H1 (cell line): ENCODE measurements around the gene ELMOD1. TPM values are rescaled to one million over a fixed set of nuclear protein-coding genes. Genes with fewer than 3 reads are reported as not detected.

ENCODE experiments used
- CTCF ChIA-PET: fragments of 300-600 bp; sonication (Branson Sonifier 250); formaldehyde crosslinking; loops from one replicate; lab custom pipeline; 2021; ENCODE audit not compliant: partially characterized antibody; lab: Charles Lee
- POLR2A ChIA-PET: fragments of 300-600 bp; sonication (Branson Sonifier 250); formaldehyde crosslinking; loops from one replicate; lab custom pipeline; 2021; ENCODE audit warnings: inconsistent platforms; ENCODE audit not compliant: partially characterized antibody; lab: Charles Lee
- DNase-seq, 2 experiments: peaks; one replicate each; pipeline versions ENCODE4 v3.0.0 to v3.0.0-alpha.2; 2010 to 2022; ENCODE audit warnings: low spot score in 2 of 2, low read depth in 1 of 2, mixed read lengths in 1 of 2
- FAIRE-seq: peaks from 2 replicates; lab custom pipeline; 2011; peaks lifted over from hg19 to GRCh38; lab: Jason Lieb, UNC
- H2AFZ ChIP-seq: 2 replicates; pipeline ENCODE4 v1.8.1; 2012; ENCODE audit warnings: low read length, inconsistent platforms
- H2AK5ac ChIP-seq: 2 replicates; pipeline ENCODE4 v1.6.1; 2013; ENCODE audit warnings: low read depth, low read length
- H2BK120ac ChIP-seq: replicated peaks from 2 replicates; pipeline ENCODE3; 2013; ENCODE audit warnings: low read depth, low read length, inconsistent platforms
- H2BK12ac ChIP-seq: 2 replicates; pipeline ENCODE4 v1.6.1; 2013; ENCODE audit warnings: low read depth, low read length
- H2BK15ac ChIP-seq: 2 replicates; pipeline ENCODE4 v1.6.1; 2013; ENCODE audit warnings: low read length
- H2BK20ac ChIP-seq: 2 replicates; pipeline ENCODE4 v1.6.1; 2013; ENCODE audit warnings: low read length
- H2BK5ac ChIP-seq: 2 replicates; pipeline ENCODE4 v1.6.1; 2013; ENCODE audit warnings: low read depth, low read length
- H3K14ac ChIP-seq: 2 replicates; pipeline ENCODE4 v1.6.1; 2013; ENCODE audit warnings: inconsistent platforms; ENCODE audit not compliant: insufficient read length
- H3K18ac ChIP-seq: 2 replicates; pipeline ENCODE4 v1.6.1; 2013; ENCODE audit warnings: low read length; ENCODE audit errors: extremely low read depth
- H3K23ac ChIP-seq: 2 replicates; pipeline ENCODE4 v1.6.1; 2013; ENCODE audit warnings: inconsistent platforms; ENCODE audit not compliant: insufficient read length
- H3K23me2 ChIP-seq: 2 replicates; pipeline ENCODE4 v1.6.1; 2013; ENCODE audit warnings: low read depth, low read length
- H3K27ac ChIP-seq: 2 replicates; pipeline ENCODE4 v1.6.1; 2011; ENCODE audit warnings: low read depth, low read length, inconsistent platforms
- H3K27me3 ChIP-seq, 4 experiments: replicated peaks in 1 of 4; 1 replicate in 1 of 4; 2 replicates in 3 of 4; pipeline versions ENCODE4 v1.6.1 to v1.8.1; 2011 to 2013; ENCODE audit warnings: low read length in 3 of 4, mild to moderate bottlenecking in 3 of 4, inconsistent platforms in 2 of 4, mixed read lengths in 2 of 4, moderate library complexity in 1 of 4; ENCODE audit not compliant: control insufficient read depth in 3 of 4, insufficient read depth in 3 of 4; ENCODE audit errors: extremely low read depth in 1 of 4
- H3K36me3 ChIP-seq, 4 experiments: 2 replicates each; pipeline versions ENCODE4 v1.6.1 to v1.8.1; 2011 to 2013; ENCODE audit warnings: mild to moderate bottlenecking in 4 of 4, low read length in 3 of 4, moderate library complexity in 2 of 4, control low read depth in 1 of 4, inconsistent platforms in 1 of 4; ENCODE audit not compliant: insufficient read depth in 4 of 4, control insufficient read depth in 2 of 4
- H3K4ac ChIP-seq: replicated peaks from 2 replicates; pipeline ENCODE3; 2013; ENCODE audit warnings: low read length, low read depth, mixed read lengths, inconsistent platforms; ENCODE audit not compliant: insufficient read length
- H3K4me1 ChIP-seq, 4 experiments: replicated peaks in 1 of 4; 1 replicate in 1 of 4; 2 replicates in 3 of 4; pipeline versions ENCODE4 v1.6.1 to v1.8.1; 2011 to 2013; ENCODE audit warnings: low read length in 3 of 4, inconsistent platforms in 2 of 4, mixed read lengths in 1 of 4; ENCODE audit not compliant: insufficient read depth in 4 of 4, control insufficient read depth in 3 of 4
- H3K4me2 ChIP-seq, 2 experiments: 2 replicates each; pipeline versions ENCODE4 v1.6.1 to v1.8.1; 2011 to 2013; ENCODE audit warnings: low read depth in 2 of 2, low read length in 2 of 2, control low read depth in 1 of 2, inconsistent platforms in 1 of 2, mild to moderate bottlenecking in 1 of 2; ENCODE audit not compliant: insufficient read depth in 1 of 2
- H3K4me3 ChIP-seq, 4 experiments: fragments of 200-600, 300-600 bp in 1 of 4; sonication (generic), shearing (Covaris generic), sonication (Bioruptor Twin) in 1 of 4; 2 replicates each; pipeline versions ENCODE4 v1.5.1 to v1.8.1; 2011 to 2016; ENCODE audit warnings: low read length in 4 of 4, low read depth in 3 of 4, control low read depth in 2 of 4, inconsistent platforms in 2 of 4, mild to moderate bottlenecking in 2 of 4, mixed read lengths in 1 of 4, moderate library complexity in 1 of 4; ENCODE audit not compliant: insufficient read depth in 2 of 4; ENCODE audit errors: extremely low read depth in 1 of 4
- H3K56ac ChIP-seq: replicated peaks from 2 replicates; pipeline ENCODE3; 2013; ENCODE audit warnings: low read depth, mild to moderate bottlenecking, mixed read lengths, low read length, inconsistent platforms; ENCODE audit not compliant: insufficient read length
- H3K79me1 ChIP-seq: 2 replicates; pipeline ENCODE4 v1.6.1; 2013; ENCODE audit warnings: low read depth, low read length, control low read depth
- H3K79me2 ChIP-seq, 2 experiments: 2 replicates each; pipeline versions ENCODE4 v1.6.1 to v1.8.1; 2012 to 2013; ENCODE audit warnings: low read length in 2 of 2, mild to moderate bottlenecking in 2 of 2, inconsistent platforms in 1 of 2; ENCODE audit not compliant: insufficient read depth in 2 of 2, control insufficient read depth in 1 of 2
- H3K9ac ChIP-seq, 4 experiments: replicated peaks in 1 of 4; 1 replicate in 1 of 4; 2 replicates in 3 of 4; pipeline versions ENCODE4 v1.6.1 to v1.8.1; 2011 to 2013; ENCODE audit warnings: low read depth in 3 of 4, low read length in 3 of 4, control low read depth in 2 of 4, mild to moderate bottlenecking in 2 of 4, moderate library complexity in 2 of 4, inconsistent platforms in 1 of 4; ENCODE audit errors: extremely low read depth in 1 of 4
- H3K9me3 ChIP-seq, 2 experiments: 2 replicates each; pipeline versions ENCODE4 v1.6.1 to v1.8.1; 2012 to 2013; ENCODE audit warnings: mild to moderate bottlenecking in 2 of 2, moderate library complexity in 2 of 2, control low read depth in 1 of 2, inconsistent platforms in 1 of 2, low read depth in 1 of 2, low read length in 1 of 2, mixed read lengths in 1 of 2; ENCODE audit not compliant: insufficient read depth in 2 of 2
- H4K20me1 ChIP-seq, 2 experiments: replicated peaks in 1 of 2; 2 replicates each; pipeline versions ENCODE3 to v1.8.1; 2011 to 2013; ENCODE audit warnings: inconsistent platforms in 2 of 2, low read length in 2 of 2, mild to moderate bottlenecking in 1 of 2; ENCODE audit not compliant: insufficient read depth in 2 of 2, control insufficient read depth in 1 of 2
- H4K5ac ChIP-seq: 2 replicates; pipeline ENCODE4 v1.6.1; 2013; ENCODE audit warnings: low read length, low read depth, mixed read lengths, inconsistent platforms; ENCODE audit not compliant: insufficient read length
- H4K8ac ChIP-seq: 2 replicates; pipeline ENCODE4 v1.8.0; 2013; ENCODE audit warnings: mild to moderate bottlenecking, moderate library complexity, low read length, inconsistent platforms; ENCODE audit not compliant: insufficient read depth; ENCODE audit errors: extremely low read depth
- H4K91ac ChIP-seq: replicated peaks from 2 replicates; pipeline ENCODE3; 2013; ENCODE audit warnings: low read length, mixed read lengths, inconsistent platforms; ENCODE audit not compliant: insufficient read length
- BCL11A ChIP-seq, 2 experiments: IDR thresholded peaks; one replicate each; pipeline ENCODE4 v1.6.1; 2011; ENCODE audit warnings: low read depth in 2 of 2, low read length in 2 of 2, mild to moderate bottlenecking in 2 of 2
- BRCA1 ChIP-seq: IDR thresholded peaks from 2 replicates; pipeline ENCODE4 v1.6.1; 2012; ENCODE audit warnings: low read depth, low read length, improper control_type of control experiment
- CBX5 ChIP-seq: fragments of 300-800, 300-1000 bp; sonication (generic); IDR thresholded peaks from 2 replicates; pipeline ENCODE4 v1.7.1; 2016; ENCODE audit warnings: antibody characterized with exemption, low read length, low read depth
- CHD1 ChIP-seq: IDR thresholded peaks from 2 replicates; pipeline ENCODE4 v1.6.1; 2012; ENCODE audit warnings: low read depth, low read length, improper control_type of control experiment
- CTCF ChIP-seq, 3 experiments: IDR thresholded peaks; 1 replicate in 2 of 3; 2 replicates in 1 of 3; pipeline versions ENCODE4 v1.5.1 to v1.6.1; 2011; ENCODE audit warnings: low read length in 3 of 3, mild to moderate bottlenecking in 3 of 3, inconsistent platforms in 2 of 3, low read depth in 1 of 3, moderate library complexity in 1 of 3; ENCODE audit not compliant: insufficient read depth in 1 of 3; ENCODE audit errors: control extremely low read depth in 1 of 3
- GABPA ChIP-seq: IDR thresholded peaks from 2 replicates; pipeline ENCODE4 v1.6.1; 2011; ENCODE audit warnings: mild to moderate bottlenecking, low read length, moderate library complexity, borderline replicate concordance; ENCODE audit not compliant: insufficient read depth
- JUN ChIP-seq: IDR thresholded peaks from 2 replicates; pipeline ENCODE4 v1.6.1; 2011; ENCODE audit warnings: low read depth, mild to moderate bottlenecking, improper control_type of control experiment, low read length
- MAX ChIP-seq: IDR thresholded peaks from 2 replicates; pipeline ENCODE4 v1.6.1; 2012; ENCODE audit warnings: inconsistent platforms
- SAP30 ChIP-seq: fragments of 300-600 bp; sonication (generic); IDR thresholded peaks from 2 replicates; pipeline ENCODE4 v1.7.1; 2012; ENCODE audit warnings: low read length, moderate library complexity, mild to moderate bottlenecking, inconsistent platforms; ENCODE audit not compliant: insufficient read depth, insufficient replicate concordance
- SIX5 ChIP-seq: IDR thresholded peaks from 2 replicates; pipeline ENCODE4 v1.6.1; 2011; ENCODE audit warnings: mild to moderate bottlenecking, low read depth, low read length
- TEAD4 ChIP-seq: IDR thresholded peaks from 2 replicates; pipeline ENCODE4 v1.6.1; 2012; ENCODE audit warnings: low read depth, low read length, inconsistent platforms, mixed read lengths
- YY1 ChIP-seq: IDR thresholded peaks from 2 replicates; pipeline ENCODE4 v1.6.1; 2011; ENCODE audit warnings: low read depth, mild to moderate bottlenecking, low read length
- WGBS, 2 experiments: shearing (Covaris generic) in 1 of 2; methylation state at CpG; one replicate each; pipeline versions ENCODE4 v1.1.6 to v1.1.7; 2013 to 2015; ENCODE audit warnings: low lambda C conversion rate in 2 of 2, mixed read lengths in 2 of 2, inconsistent platforms in 1 of 2, low coverage in 1 of 2, missing lambda C conversion rate in 1 of 2; ENCODE audit not compliant: insufficient replicate concordance in 2 of 2, insufficient coverage in 1 of 2, insufficient read length in 1 of 2; ENCODE audit errors: extremely low coverage in 1 of 2, missing lambda C conversion rate in 1 of 2; 5-methylcytosine and 5-hydroxymethylcytosine counted together
- polyA plus RNA-seq, 7 experiments: library from polyadenylated mRNA; depleted of rRNA in 3 of 7; stranded (reverse) in 5 of 7; unstranded in 2 of 7; fragments of >200 nt in 5 of 7; fragments of 200-250 nt in 2 of 7; gene quantifications; 1 replicate in 5 of 7; 2 replicates in 1 of 7; 4 replicates in 1 of 7; pipeline versions ENCODE4 v1.2.1 to v1.2.3, GENCODE V29; 2011 to 2013; ENCODE audit warnings: missing spikeins in 2 of 7, mixed read lengths in 2 of 7
- total RNA-seq: library from RNA; stranded (reverse); fragmentation: NEBNext Ultra II Directional; extraction: Animal tissue kit (Norgen Biotek cat#: 25700); gene quantifications from 2 replicates; pipeline ENCODE4 v1.2.1, GENCODE V29; 2021

The ELMOD1 gene
- total and polyA plus RNA-seq, 2 of the 8 experiments (the other 6 are each of a cell fraction or from before 2014, with no cell fraction given): 0.47 to 1.6 TPM

- ChIA-PET CTCF (interaction anchor here (0.6 to 9.5 kb wide), 8 partner anchors 10 to 177 kb away, joined by 3 to 102 read pairs (median 3); no protein-coding TSS in a partner anchor), POLR2A (no interaction called here)
- Histone ChIP-seq H4K8ac (no peak overlapping the region), H2BK12ac (no peak overlapping the region), H3K79me2 (no peaks in the 10 kb centered on the region), H2AFZ (no peak overlapping the region), H2BK20ac (no peak overlapping the region), H2BK120ac (no peak overlapping the region), H3K4ac (no peak overlapping the region), H3K18ac (no peak overlapping the region), H3K27ac (no peak overlapping the region), H3K9ac (no peak overlapping the region), H3K36me3 (no peaks in the 10 kb centered on the region), H2BK15ac (no peak overlapping the region), H3K27me3 (no peaks in the 10 kb centered on the region), H4K20me1 (no peaks in the 10 kb centered on the region), H3K4me2 (no peak overlapping the region), H3K4me3 (no peak overlapping the region), H3K23me2 (no peaks in the 10 kb centered on the region), H4K5ac (no peak overlapping the region), H3K23ac (no peak overlapping the region), H3K4me1 (peaks cover 0 to 6% (median 0%) of the 10 kb centered on the region in 4 experiments; a peak in 1 of 7 replicates), H2BK5ac (no peak overlapping the region), H3K9me3 (no peaks in the 10 kb centered on the region), H4K91ac (no peak overlapping the region), H2AK5ac (no peak overlapping the region), H3K14ac (no peak overlapping the region), H3K79me1 (no peaks in the 10 kb centered on the region), H3K56ac (no peak overlapping the region)
- WGBS, 2 experiments: 59% methylated on average over 1 of the region's 1 CpG; no CpG with 5 or more reads in 1 of the 2 experiments
- FAIRE-seq: no peak
- no peak for DNase-seq
- TF ChIP-seq MAX: no peak
- TF ChIP-seq TEAD4: no peak
- TF ChIP-seq CHD1: no peak
- TF ChIP-seq JUN: no peak
- TF ChIP-seq GABPA: no peak
- TF ChIP-seq BCL11A (IDR thresholded peaks at IDR 0.05; ENCODE audit: low read depth in 2 of 2, low read length in 2 of 2): no peak
- no peak for TF ChIP-seq SAP30
- TF ChIP-seq SIX5: no peak
- no peak for TF ChIP-seq CBX5
- no peak for TF ChIP-seq BRCA1
- no peak for TF ChIP-seq YY1
- TF ChIP-seq CTCF (IDR thresholded peaks at IDR 0.05; ENCODE audit: control extremely low read depth in 1 of 3, insufficient read depth in 1 of 3, low read depth in 1 of 3, low read length in 3 of 3): no peak
Observed at GRCh38 chr11:107696140-107696539, 105.2 kb downstream of the ELMOD1 start.
